OCI-LY3 (cell line): Measurements from ENCODE around the gene ARHGAP26.

Source experiments
- H2AFZ ChIP-seq: fragments of 200-600, 300-600 bp; shearing (Covaris generic); 2 replicates; pipeline ENCODE4 v1.6.0; 2014; ENCODE audit warnings: antibody characterized with exemption, low read depth, low read length
- H3K27ac ChIP-seq: fragments of 200-600, 300-600 bp; sonication (generic); 2 replicates; pipeline ENCODE4 v1.5.1; 2014; ENCODE audit warnings: mild to moderate bottlenecking, low read length, moderate library complexity, mixed read lengths
- H3K27me3 ChIP-seq: fragments of 200-600, 300-600 bp; sonication (generic); 2 replicates; pipeline ENCODE4 v1.6.1; 2014; ENCODE audit warnings: low read depth, low read length, mixed read lengths
- H3K36me3 ChIP-seq: fragments of 200-600, 300-600 bp; sonication (generic); replicated peaks from 2 replicates; pipeline ENCODE3; 2014; ENCODE audit warnings: low read depth, low read length, mixed read lengths
- H3K4me1 ChIP-seq: fragments of 300-600, 200-600 bp; sonication (generic); 2 replicates; pipeline ENCODE4 v1.6.1; 2014; ENCODE audit warnings: low read length, mixed read lengths
- H3K4me2 ChIP-seq: fragments of 200-600, 300-600 bp; sonication (generic); 2 replicates; pipeline ENCODE4 v1.6.1; 2014; ENCODE audit warnings: low read length, mixed read lengths
- H3K4me3 ChIP-seq: fragments of 300-600, 200-600 bp; sonication (generic); 2 replicates; pipeline ENCODE4 v1.5.1; 2014; ENCODE audit warnings: antibody characterized with exemption, mild to moderate bottlenecking, low read length, moderate library complexity
- H3K79me2 ChIP-seq: fragments of 300-600, 200-600 bp; shearing (Covaris generic); 2 replicates; pipeline ENCODE4 v1.6.1; 2014; ENCODE audit warnings: mild to moderate bottlenecking, low read length, mixed read lengths
- H3K9ac ChIP-seq: fragments of 300-600, 200-600 bp; shearing (Covaris generic); 2 replicates; pipeline ENCODE4 v1.6.0; 2014; ENCODE audit warnings: mild to moderate bottlenecking, low read length, moderate library complexity
- H3K9me3 ChIP-seq: fragments of 200-600, 300-600 bp; shearing (Covaris generic); 2 replicates; pipeline ENCODE4 v1.6.1; 2014; ENCODE audit warnings: low read length, mixed read lengths; ENCODE audit not compliant: insufficient read depth
- H4K20me1 ChIP-seq: fragments of 200-600, 300-600 bp; sonication (generic); 2 replicates; pipeline ENCODE4 v1.6.1; 2016; ENCODE audit warnings: low read length, mixed read lengths; ENCODE audit not compliant: insufficient read depth
- EZH2phosphoT487 ChIP-seq: fragments of 200-600 bp; shearing (Covaris generic); IDR thresholded peaks from 2 replicates; pipeline ENCODE4 v1.6.1; 2018; ENCODE audit warnings: antibody characterized with exemption, mixed run types, low read depth
- TF ChIP-seq, protein P1 (sequence below): fragments of 200-600, 300-600 bp; sonication (generic); IDR thresholded peaks from 2 replicates; pipeline ENCODE4 v1.5.1; 2014; ENCODE audit warnings: antibody characterized with exemption, low read length, low read depth

Gene ARHGAP26

DNA sequence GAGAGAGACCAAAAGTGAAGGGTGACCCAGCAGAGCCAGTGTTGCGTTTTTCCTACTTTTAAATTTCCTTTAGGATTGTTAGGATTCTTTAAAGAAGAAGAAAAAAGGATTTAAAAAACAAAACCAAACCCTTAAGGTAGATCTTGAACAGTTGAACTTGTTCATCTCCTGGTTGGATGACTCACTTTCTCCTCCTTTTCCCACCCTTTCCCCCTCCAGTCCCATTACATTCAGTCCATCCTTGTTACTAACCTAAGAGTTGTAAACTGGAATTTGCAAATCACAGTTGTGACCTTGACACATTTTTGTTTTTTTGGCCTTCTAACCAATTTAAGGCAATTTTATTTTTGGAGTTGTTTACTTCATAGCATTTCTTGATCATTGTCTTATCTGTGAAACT, 289.2 kb downstream of the ARHGAP26 start:
- peaks cover 65% of the 10 kb centered on the region for H3K4me1 ChIP-seq
- H3K9ac ChIP-seq = no peak overlapping the region

DNA sequence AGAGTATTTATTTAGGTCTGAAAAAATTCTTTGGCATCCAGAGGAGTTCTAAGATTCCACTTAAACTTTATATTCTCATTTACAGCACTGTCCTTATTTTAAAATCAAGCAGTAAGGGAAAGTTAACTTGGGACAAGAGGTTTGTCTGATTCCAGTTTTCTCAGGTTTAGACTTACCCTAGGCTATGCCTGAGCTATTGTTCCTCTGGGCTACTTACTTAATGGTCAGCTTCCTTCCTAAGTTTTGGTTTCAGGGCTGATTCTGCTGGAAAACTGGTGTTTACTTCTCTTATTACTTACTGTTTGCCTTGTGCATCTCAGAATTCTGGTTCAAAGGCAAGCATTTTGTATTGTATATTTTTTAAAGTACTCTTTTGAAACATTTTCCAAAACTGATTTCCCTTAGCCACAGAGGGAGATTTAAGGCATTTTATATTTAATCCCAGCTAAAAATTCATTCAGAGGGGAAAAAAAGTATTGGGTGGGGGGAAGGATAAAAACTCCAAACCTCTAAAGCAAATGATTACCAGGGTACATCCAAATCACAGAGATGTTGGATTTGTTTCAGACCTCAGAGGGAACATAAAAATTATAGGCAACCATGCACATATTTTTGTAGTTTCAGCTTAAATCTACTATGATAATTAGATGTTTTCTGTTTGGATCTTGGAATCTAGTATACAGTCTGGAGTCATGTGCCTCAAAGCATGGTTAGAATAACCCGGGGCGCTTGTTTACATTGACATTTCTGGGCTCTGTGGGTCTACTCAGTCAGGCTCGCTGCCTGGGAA, 290.0 kb downstream of the ARHGAP26 start:
- no peak overlapping the region for H3K4me3 ChIP-seq
- H2AFZ ChIP-seq = no peak overlapping the region
- TF ChIP-seq, protein P1, sequence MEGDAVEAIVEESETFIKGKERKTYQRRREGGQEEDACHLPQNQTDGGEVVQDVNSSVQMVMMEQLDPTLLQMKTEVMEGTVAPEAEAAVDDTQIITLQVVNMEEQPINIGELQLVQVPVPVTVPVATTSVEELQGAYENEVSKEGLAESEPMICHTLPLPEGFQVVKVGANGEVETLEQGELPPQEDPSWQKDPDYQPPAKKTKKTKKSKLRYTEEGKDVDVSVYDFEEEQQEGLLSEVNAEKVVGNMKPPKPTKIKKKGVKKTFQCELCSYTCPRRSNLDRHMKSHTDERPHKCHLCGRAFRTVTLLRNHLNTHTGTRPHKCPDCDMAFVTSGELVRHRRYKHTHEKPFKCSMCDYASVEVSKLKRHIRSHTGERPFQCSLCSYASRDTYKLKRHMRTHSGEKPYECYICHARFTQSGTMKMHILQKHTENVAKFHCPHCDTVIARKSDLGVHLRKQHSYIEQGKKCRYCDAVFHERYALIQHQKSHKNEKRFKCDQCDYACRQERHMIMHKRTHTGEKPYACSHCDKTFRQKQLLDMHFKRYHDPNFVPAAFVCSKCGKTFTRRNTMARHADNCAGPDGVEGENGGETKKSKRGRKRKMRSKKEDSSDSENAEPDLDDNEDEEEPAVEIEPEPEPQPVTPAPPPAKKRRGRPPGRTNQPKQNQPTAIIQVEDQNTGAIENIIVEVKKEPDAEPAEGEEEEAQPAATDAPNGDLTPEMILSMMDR = no peak
- no peak for TF ChIP-seq EZH2phosphoT487
- no peak overlapping the region for H3K4me2 ChIP-seq
- no peaks in the 10 kb centered on the region for H3K79me2 ChIP-seq
- H3K27ac ChIP-seq = no peak overlapping the region
- H3K27me3 ChIP-seq = no peaks in the 10 kb centered on the region
- no peaks in the 10 kb centered on the region for H3K9me3 ChIP-seq
- no peak overlapping the region for H3K9ac ChIP-seq
- H4K20me1 ChIP-seq = no peaks in the 10 kb centered on the region
- H3K36me3 ChIP-seq = no peaks in the 10 kb centered on the region
- H3K4me1 ChIP-seq = peaks cover 65% of the 10 kb centered on the region

More for the DNA sequence above, 289.2 kb downstream of the ARHGAP26 start:
- Histone ChIP-seq H3K9me3 (no peaks in the 10 kb centered on the region), H4K20me1 (no peaks in the 10 kb centered on the region), H3K79me2 (no peaks in the 10 kb centered on the region), H3K27ac (no peak overlapping the region), H2AFZ (no peak overlapping the region), H3K4me3 (no peak overlapping the region), H3K27me3 (no peaks in the 10 kb centered on the region), H3K4me2 (no peak overlapping the region), H3K36me3 (no peaks in the 10 kb centered on the region)
- TF ChIP-seq, protein P1 = no peak
- no peak for TF ChIP-seq EZH2phosphoT487

DNA sequence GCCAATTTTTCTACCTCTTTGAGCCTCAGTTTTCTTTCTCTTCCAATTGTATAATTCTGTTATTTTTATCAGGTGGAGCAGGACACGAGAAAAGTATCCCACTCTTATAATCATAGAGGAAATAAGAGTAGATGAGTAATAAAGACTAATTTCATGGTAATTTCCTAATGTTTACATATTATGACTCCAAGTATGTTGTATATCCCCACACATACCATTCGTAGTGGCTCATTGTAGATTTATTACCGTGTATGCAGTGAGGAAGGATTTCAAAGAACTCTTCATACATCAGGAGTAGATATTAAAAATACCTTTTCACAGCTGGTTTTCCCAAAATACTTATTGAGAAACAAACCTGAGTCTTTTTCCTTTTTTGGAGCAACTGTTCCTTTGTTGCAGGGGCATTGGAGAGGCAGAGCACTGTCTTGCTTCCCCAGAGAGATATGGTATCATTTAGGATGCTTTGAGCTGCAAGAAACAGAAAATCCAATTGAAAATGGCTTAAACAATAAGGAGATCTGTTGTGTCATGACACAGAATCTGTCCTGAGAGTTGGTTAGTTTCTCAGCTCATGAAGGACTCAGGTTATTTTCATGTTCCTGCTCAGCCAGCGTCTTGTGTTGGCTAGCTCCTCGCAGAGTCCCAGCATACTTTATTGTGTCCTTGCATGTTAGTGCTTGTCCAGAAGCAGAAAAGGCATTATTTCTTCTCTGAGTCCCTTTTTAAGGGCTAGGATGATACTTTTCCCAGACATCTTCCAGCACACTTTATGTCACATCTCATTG, 291.2 kb downstream of the ARHGAP26 start:
- Histone ChIP-seq H3K27ac (no peak overlapping the region), H3K4me1 (peaks cover 65% of the 10 kb centered on the region), H3K9ac (no peak overlapping the region), H3K79me2 (no peaks in the 10 kb centered on the region), H3K36me3 (no peaks in the 10 kb centered on the region), H4K20me1 (no peaks in the 10 kb centered on the region), H3K4me2 (no peak overlapping the region), H3K4me3 (no peak overlapping the region), H3K27me3 (no peaks in the 10 kb centered on the region), H2AFZ (no peak overlapping the region), H3K9me3 (no peaks in the 10 kb centered on the region)
- TF ChIP-seq, protein P1 = no peak
- no peak for TF ChIP-seq EZH2phosphoT487

DNA sequence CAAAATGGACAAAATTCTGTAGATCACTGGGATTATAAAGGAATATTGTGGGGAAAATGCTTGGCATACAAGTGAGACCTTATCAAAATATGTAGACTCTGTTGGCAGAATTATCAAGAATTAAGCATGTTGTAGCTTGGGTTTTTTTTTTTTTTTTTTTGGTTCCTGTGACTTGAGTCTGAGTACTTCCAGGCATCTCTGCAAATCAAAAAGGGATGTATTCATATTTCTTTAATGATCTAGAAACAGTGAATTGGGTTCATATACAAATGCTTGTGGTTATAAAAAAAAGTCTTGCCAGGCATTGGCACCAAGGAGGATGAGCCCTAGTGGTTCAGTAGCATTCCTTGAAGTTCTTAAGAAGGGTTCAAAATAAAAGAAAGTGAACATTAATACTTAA, 292.2 kb downstream of the ARHGAP26 start:
- Histone ChIP-seq H3K27me3 (no peaks in the 10 kb centered on the region), H3K4me1 (peaks cover 65% of the 10 kb centered on the region), H4K20me1 (no peaks in the 10 kb centered on the region), H3K9ac (no peak overlapping the region), H3K27ac (no peak overlapping the region), H3K79me2 (no peaks in the 10 kb centered on the region), H3K36me3 (no peaks in the 10 kb centered on the region), H3K4me3 (no peak overlapping the region), H3K9me3 (no peaks in the 10 kb centered on the region), H2AFZ (no peak overlapping the region), H3K4me2 (no peak overlapping the region)
- TF ChIP-seq EZH2phosphoT487 = no peak
- TF ChIP-seq, protein P1 = no peak
